ENCODE data around the gene NVL. TPM values are rescaled to one million over a fixed set of nuclear protein-coding genes. Genes with fewer than 3 reads are reported as not detected.

The NVL gene
- total RNA-seq, 1 experiment from 2014 or later: 43.4 TPM

- intact Hi-C loops (cut with micrococcal nuclease; ENCODE audit: unreplicated experiment): no loop called here
- Mint-ChIP-seq H3K9me3 (ENCODE audit: low read depth, unreplicated experiment) (no peaks in the 10 kb centered on the region), H3K36me3 (ENCODE audit: insufficient read depth, unreplicated experiment) (no peaks in the 10 kb centered on the region), H3K4me3 (ENCODE audit: low read depth, unreplicated experiment) (no peak overlapping the region), H3K4me1 (ENCODE audit: low read depth, unreplicated experiment) (peaks cover 8% of the 10 kb centered on the region), H3K27me3 (ENCODE audit: unreplicated experiment) (no peaks in the 10 kb centered on the region), H3K27ac (ENCODE audit: unreplicated experiment) (no peak overlapping the region)
- CTCF ChIA-PET: interaction anchor here (0.6 kb wide), 1 partner anchor 64 kb away, joined by 4 read pairs; no protein-coding TSS in a partner anchor
- no peak for DNase-seq
- no TSS peak for BruUV-seq (replicated peaks)
- TF ChIP-seq CTCF (IDR thresholded peaks at IDR 0.05; ENCODE audit: unreplicated experiment): no peak
Measured at GRCh38 chr1:224217655-224218623, 112.0 kb downstream of the NVL start.

- BruUV-seq (replicated peaks): no TSS peak
- Mint-ChIP-seq H3K9me3 (ENCODE audit: low read depth, unreplicated experiment) (no peaks in the 10 kb centered on the region), H3K4me3 (ENCODE audit: low read depth, unreplicated experiment) (no peak overlapping the region), H3K27me3 (ENCODE audit: unreplicated experiment) (no peaks in the 10 kb centered on the region), H3K36me3 (ENCODE audit: insufficient read depth, unreplicated experiment) (no peaks in the 10 kb centered on the region), H3K4me1 (ENCODE audit: low read depth, unreplicated experiment) (peaks cover 12% of the 10 kb centered on the region), H3K27ac (ENCODE audit: unreplicated experiment) (no peak overlapping the region)
- no peak for DNase-seq
- no peak for TF ChIP-seq CTCF (IDR thresholded peaks at IDR 0.05; ENCODE audit: unreplicated experiment)
- CTCF ChIA-PET: no interaction called here
- intact Hi-C loops (cut with micrococcal nuclease; ENCODE audit: unreplicated experiment): no loop called here
Measured at GRCh38 chr1:224216382-224216781, 113.6 kb downstream of the NVL start.

GRCh38 chr1:224213438-224214119 is 116.4 kb downstream of the NVL start:
- DNase-seq: no peak
- BruUV-seq (replicated peaks): no TSS peak
- H3K27me3 Mint-ChIP-seq (ENCODE audit: unreplicated experiment): no peaks in the 10 kb centered on the region
- no peaks in the 10 kb centered on the region for H3K9me3 Mint-ChIP-seq (ENCODE audit: low read depth, unreplicated experiment)
- CTCF ChIA-PET: interaction anchor here (0.7 to 0.8 kb wide), 3 partner anchors 9 to 430 kb away, joined by 4 read pairs; no protein-coding TSS in a partner anchor
- no peak overlapping the region for H3K27ac Mint-ChIP-seq (ENCODE audit: unreplicated experiment)
- H3K36me3 Mint-ChIP-seq (ENCODE audit: insufficient read depth, unreplicated experiment): no peaks in the 10 kb centered on the region
- intact Hi-C loops (cut with micrococcal nuclease; ENCODE audit: unreplicated experiment): no loop called here
- TF ChIP-seq CTCF (IDR thresholded peaks at IDR 0.05; ENCODE audit: unreplicated experiment): no peak
- H3K4me3 Mint-ChIP-seq (ENCODE audit: low read depth, unreplicated experiment): no peak overlapping the region
- peaks cover 9% of the 10 kb centered on the region for H3K4me1 Mint-ChIP-seq (ENCODE audit: low read depth, unreplicated experiment)

GRCh38 chr1:224212618-224213061 is 117.3 kb downstream of the NVL start:
- CTCF ChIA-PET: interaction anchor here (0.7 kb wide), 1 partner anchor 429 kb away, joined by 4 read pairs; no protein-coding TSS in a partner anchor

More at GRCh38 chr1:224212618-224213061, 117.3 kb downstream of the NVL start:
- TF ChIP-seq CTCF (IDR thresholded peaks at IDR 0.05; ENCODE audit: unreplicated experiment): no peak
- BruUV-seq (replicated peaks): no TSS peak
- peaks cover 8% of the 10 kb centered on the region for H3K4me1 Mint-ChIP-seq (ENCODE audit: low read depth, unreplicated experiment)
- intact Hi-C loops (cut with micrococcal nuclease; ENCODE audit: unreplicated experiment): no loop called here
- H3K36me3 Mint-ChIP-seq (ENCODE audit: insufficient read depth, unreplicated experiment): no peaks in the 10 kb centered on the region
- H3K27ac Mint-ChIP-seq (ENCODE audit: unreplicated experiment): no peak overlapping the region
- no peaks in the 10 kb centered on the region for H3K9me3 Mint-ChIP-seq (ENCODE audit: low read depth, unreplicated experiment)
- no peak overlapping the region for H3K4me3 Mint-ChIP-seq (ENCODE audit: low read depth, unreplicated experiment)
- no peaks in the 10 kb centered on the region for H3K27me3 Mint-ChIP-seq (ENCODE audit: unreplicated experiment)
- DNase-seq: no peak
